IMR-90 (cell line): ENCODE data around the gene BUB1. TPM values are rescaled to one million over a fixed set of nuclear protein-coding genes. Genes with fewer than 3 reads are reported as not detected.

Experiments
- ATAC-seq: fragments of 200-7000 bp; cut with Tn5 transposase; 2 replicates; pipeline ENCODE4 v1.9.1; 2020; ENCODE audit warnings: low read depth, mild to moderate bottlenecking, moderate library complexity
- BruUV-seq: library from RNA; stranded (reverse); fragments of 400-500 nt; replicated peaks from 2 replicates; lab custom pipeline; 2021; lab: Mats Ljungman, UMichigan
- CTCF ChIA-PET: fragments of 300-600 bp; formaldehyde crosslinking; extraction: SDS; loops from one replicate; lab custom pipeline; 2021; ENCODE audit warnings: antibody characterized with exemption; lab: Yijun Ruan, JAX
- POLR2A ChIA-PET: fragments of 300-600 bp; sonication (Branson Sonifier 250); formaldehyde crosslinking; loops from one replicate; lab custom pipeline; 2022; ENCODE audit warnings: antibody characterized with exemption; ENCODE audit not compliant: unreplicated experiment; lab: Charles Lee
- DNase-seq: peaks from one replicate; pipeline ENCODE4 v3.0.0; 2013
- H2AFZ ChIP-seq: replicated peaks from 2 replicates; pipeline ENCODE3; 2013; ENCODE audit warnings: low read length, mild to moderate bottlenecking; ENCODE audit not compliant: poor library complexity
- H2AK5ac ChIP-seq: 2 replicates; pipeline ENCODE4 v1.6.1; 2013; ENCODE audit warnings: low read depth, low read length, inconsistent platforms
- H2AK9ac ChIP-seq: replicated peaks from 2 replicates; pipeline ENCODE3; 2013; ENCODE audit warnings: mild to moderate bottlenecking, low read depth, low read length, moderate library complexity; ENCODE audit not compliant: poor library complexity
- H2BK120ac ChIP-seq: 2 replicates; pipeline ENCODE4 v1.6.1; 2013; ENCODE audit warnings: low read depth, low read length, inconsistent platforms
- H2BK15ac ChIP-seq: 3 replicates; pipeline ENCODE4 v1.6.1; 2013; ENCODE audit warnings: low read depth, low read length, inconsistent platforms
- H2BK20ac ChIP-seq: 2 replicates; pipeline ENCODE4 v1.6.1; 2013; ENCODE audit warnings: low read depth, mild to moderate bottlenecking, inconsistent platforms, low read length, moderate library complexity
- H2BK5ac ChIP-seq: 2 replicates; pipeline ENCODE4 v1.6.1; 2013; ENCODE audit warnings: mild to moderate bottlenecking, low read depth, low read length, inconsistent platforms; ENCODE audit not compliant: poor library complexity, severe bottlenecking
- H3K14ac ChIP-seq: replicated peaks from 2 replicates; pipeline ENCODE4 v1.6.1; 2013; ENCODE audit warnings: low read depth, low read length, inconsistent platforms
- H3K18ac ChIP-seq: 2 replicates; pipeline ENCODE4 v1.6.1; 2013; ENCODE audit warnings: low read depth, low read length, control low read depth
- H3K23ac ChIP-seq: 2 replicates; pipeline ENCODE4 v1.6.1; 2013; ENCODE audit warnings: low read depth, low read length, inconsistent platforms
- H3K27ac ChIP-seq: 2 replicates; pipeline ENCODE4 v1.5.1; 2013; ENCODE audit warnings: mild to moderate bottlenecking, control low read depth, low read length; ENCODE audit not compliant: insufficient read depth
- H3K27me3 ChIP-seq: 2 replicates; pipeline ENCODE4 v1.6.1; 2013; ENCODE audit warnings: low read length; ENCODE audit not compliant: control insufficient read depth, insufficient read depth
- H3K36me3 ChIP-seq: 2 replicates; pipeline ENCODE4 v1.6.1; 2013; ENCODE audit warnings: low read length, mixed read lengths; ENCODE audit not compliant: control insufficient read depth, insufficient read depth
- H3K4ac ChIP-seq: 2 replicates; pipeline ENCODE4 v1.6.1; 2013; ENCODE audit warnings: low read depth, low read length, inconsistent platforms
- H3K4me1 ChIP-seq: 2 replicates; pipeline ENCODE4 v1.6.1; 2013; ENCODE audit warnings: low read length, mixed read lengths; ENCODE audit not compliant: control insufficient read depth, insufficient read depth
- H3K4me2 ChIP-seq: 2 replicates; pipeline ENCODE4 v1.6.1; 2013; ENCODE audit warnings: low read depth, mild to moderate bottlenecking, control low read depth, low read length, moderate library complexity
- H3K4me3 ChIP-seq: 2 replicates; pipeline ENCODE4 v1.5.1; 2013; ENCODE audit warnings: low read depth, mild to moderate bottlenecking, control low read depth, low read length, moderate library complexity; ENCODE audit not compliant: insufficient read depth
- H3K56ac ChIP-seq: 2 replicates; pipeline ENCODE4 v1.6.1; 2013; ENCODE audit warnings: low read length, inconsistent platforms; ENCODE audit not compliant: insufficient read depth; ENCODE audit errors: extremely low read depth
- H3K79me1 ChIP-seq, 2 experiments: 2 replicates each; pipeline ENCODE4 v1.6.1; 2013; ENCODE audit warnings: low read length in 2 of 2, inconsistent platforms in 1 of 2, low read depth in 1 of 2
- H3K9ac ChIP-seq: 2 replicates; pipeline ENCODE4 v1.6.1; 2013; ENCODE audit warnings: low read depth, low read length, control low read depth
- H3K9me1 ChIP-seq: 2 replicates; pipeline ENCODE4 v1.6.1; 2013; ENCODE audit warnings: low read length, inconsistent platforms; ENCODE audit not compliant: insufficient read depth
- H3K9me3 ChIP-seq: 2 replicates; pipeline ENCODE4 v1.6.1; 2013; ENCODE audit warnings: low read length; ENCODE audit not compliant: control insufficient read depth, insufficient read depth
- H4K20me1 ChIP-seq: 2 replicates; pipeline ENCODE4 v1.6.1; 2013; ENCODE audit warnings: low read length, inconsistent platforms; ENCODE audit not compliant: insufficient read depth
- H4K5ac ChIP-seq: 2 replicates; pipeline ENCODE4 v1.6.1; 2013; ENCODE audit warnings: mild to moderate bottlenecking, low read depth, low read length, control low read depth
- H4K8ac ChIP-seq, 2 experiments: 2 replicates each; pipeline ENCODE4 v1.6.1; 2013; ENCODE audit warnings: low read depth in 2 of 2, low read length in 2 of 2, control low read depth in 1 of 2, inconsistent platforms in 1 of 2
- H4K91ac ChIP-seq: 2 replicates; pipeline ENCODE4 v1.6.1; 2013; ENCODE audit warnings: low read depth, low read length, inconsistent platforms; ENCODE audit not compliant: insufficient read depth
- BHLHE40 ChIP-seq: fragments of 150-350 bp; IDR thresholded peaks from 2 replicates; pipeline ENCODE4 v1.6.1; 2016; ENCODE audit warnings: mild to moderate bottlenecking, low read depth, low read length
- CEBPB ChIP-seq: IDR thresholded peaks from 2 replicates; pipeline ENCODE4 v1.6.1; 2012; ENCODE audit warnings: low read depth, low read length, improper control_type of control experiment
- CHD1 ChIP-seq: IDR thresholded peaks from 2 replicates; pipeline ENCODE4 v1.6.1; 2012; ENCODE audit warnings: low read depth, low read length, improper control_type of control experiment
- CTCF ChIP-seq: conservative IDR thresholded peaks from 2 replicates; pipeline ENCODE4 v1.5.1; 2012; ENCODE audit warnings: mild to moderate bottlenecking, low read depth, low read length, improper control_type of control experiment
- FOS ChIP-seq: fragments of 150-350 bp; IDR thresholded peaks from 2 replicates; pipeline ENCODE4 v1.6.1; 2016; ENCODE audit warnings: low read depth, low read length
- MAFK ChIP-seq: IDR thresholded peaks from 2 replicates; pipeline ENCODE4 v1.6.1; 2012; ENCODE audit warnings: low read depth, low read length, improper control_type of control experiment
- POLR2A ChIP-seq: IDR thresholded peaks from 2 replicates; pipeline ENCODE4 v1.6.1; 2012; ENCODE audit warnings: mild to moderate bottlenecking, low read depth, low read length
- RCOR1 ChIP-seq: IDR thresholded peaks from 2 replicates; pipeline ENCODE4 v1.6.1; 2012; ENCODE audit warnings: mild to moderate bottlenecking, low read length, improper control_type of control experiment; ENCODE audit not compliant: insufficient replicate concordance
- RFX5 ChIP-seq: IDR thresholded peaks from 2 replicates; pipeline ENCODE4 v1.8.0; 2012; ENCODE audit warnings: low read depth, mild to moderate bottlenecking, low read length, moderate library complexity
- WGBS, 2 experiments: methylation state at CpG; one replicate each; pipeline versions ENCODE4 v1.1.5 to v1.1.7; 2013; ENCODE audit warnings: missing lambda C conversion rate in 2 of 2; ENCODE audit not compliant: insufficient read length in 1 of 2; ENCODE audit errors: extremely low coverage in 2 of 2; 5-methylcytosine and 5-hydroxymethylcytosine counted together
- dilution Hi-C: fragments of 300-500 bp; cut with HindIII; formaldehyde crosslinking; loops from one replicate; pipeline ENCODE4 v1.14.3; 2018; ENCODE audit warnings: low sequenced_read_pairs; ENCODE audit not compliant: unreplicated experiment
- in situ Hi-C: fragments of 300-500 bp; cut with MboI; formaldehyde crosslinking; loops from 3 replicates; pipeline ENCODE4 v1.14.3; 2019; ENCODE audit warnings: low sequenced_read_pairs, inconsistent platforms, mixed read lengths
- intact Hi-C: fragments of 100-400 bp; cut with micrococcal nuclease; formaldehyde crosslinking; loops from 2 replicates; pipeline ENCODE4 v1.10.0; 2022
- polyA plus RNA-seq, 3 experiments: library from polyadenylated mRNA; depleted of rRNA; stranded (reverse); fragments of >200 nt; gene quantifications; 2 replicates each; pipeline ENCODE4 v1.2.3, GENCODE V29; 2012; ENCODE audit warnings: low replicate concordance in 1 of 3
- total RNA-seq: library from RNA; depleted of rRNA; stranded (reverse); fragments of >200 nt; gene quantifications from 2 replicates; pipeline ENCODE4 v1.2.3, GENCODE V29; 2012
- TF ChIP-seq, protein P1 (sequence below): fragments of 150-350 bp; IDR thresholded peaks from 2 replicates; pipeline ENCODE4 v1.6.1; 2017; ENCODE audit warnings: mild to moderate bottlenecking, antibody characterized with exemption, low read length, low read depth
- TF ChIP-seq, protein P2 (sequence below): fragments of 150-350 bp; IDR thresholded peaks from 2 replicates; pipeline ENCODE4 v1.6.1; 2016; ENCODE audit warnings: low read depth, mild to moderate bottlenecking, low read length, moderate library complexity, borderline replicate concordance

Gene BUB1
- total and polyA plus RNA-seq, 2 of the 4 experiments (the other 2 are of a cell fraction): 19.6 to 43.4 TPM

DNA sequence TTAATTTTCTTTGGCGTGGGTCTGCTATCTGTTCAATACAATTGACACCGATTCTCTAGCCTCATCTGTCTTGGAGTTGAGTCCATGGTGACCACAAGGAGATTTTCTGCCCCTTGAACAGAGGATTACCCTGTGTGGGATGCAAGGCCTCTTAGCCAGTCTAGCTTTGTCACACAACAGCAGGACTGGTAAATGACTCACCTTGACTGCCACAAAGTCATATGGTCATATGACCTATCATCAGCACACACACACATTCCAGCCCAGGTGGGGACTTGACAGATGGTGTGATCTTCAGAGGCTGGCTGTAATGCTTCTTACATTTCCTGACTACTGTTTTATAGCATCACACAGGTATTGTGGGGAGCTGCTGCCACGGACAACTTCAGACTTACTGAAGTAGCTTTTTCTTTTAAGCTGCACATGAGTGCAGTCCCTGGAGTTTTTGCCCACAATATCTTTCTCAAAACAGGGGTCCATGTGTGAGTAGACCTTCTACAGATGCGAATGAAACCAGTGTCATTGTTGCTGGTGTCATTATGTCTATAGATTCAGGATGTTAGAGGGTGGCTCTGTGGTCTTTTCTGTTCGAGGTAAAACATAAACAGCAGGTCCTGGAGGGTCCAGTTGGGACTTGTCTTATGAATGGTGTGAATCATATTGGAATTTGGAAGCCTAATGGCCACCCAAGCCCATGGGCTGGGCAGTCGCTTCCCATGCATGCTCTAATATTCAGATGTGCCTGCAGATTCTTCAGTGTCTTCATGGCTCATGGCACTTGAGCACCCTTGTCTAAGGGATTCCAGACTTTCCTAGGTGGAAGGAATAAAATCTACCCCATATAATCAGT, 35.9 kb upstream of the BUB1 start:
- CTCF ChIA-PET: no interaction called here

More for the DNA sequence above, 35.9 kb upstream of the BUB1 start:
- no peaks in the 10 kb centered on the region for H3K36me3 ChIP-seq
- TF ChIP-seq RCOR1: no peak
- no peak for TF ChIP-seq POLR2A
- no peak for TF ChIP-seq BHLHE40
- TF ChIP-seq CEBPB: no peak
- no peak for TF ChIP-seq RFX5
- TF ChIP-seq, protein P1, sequence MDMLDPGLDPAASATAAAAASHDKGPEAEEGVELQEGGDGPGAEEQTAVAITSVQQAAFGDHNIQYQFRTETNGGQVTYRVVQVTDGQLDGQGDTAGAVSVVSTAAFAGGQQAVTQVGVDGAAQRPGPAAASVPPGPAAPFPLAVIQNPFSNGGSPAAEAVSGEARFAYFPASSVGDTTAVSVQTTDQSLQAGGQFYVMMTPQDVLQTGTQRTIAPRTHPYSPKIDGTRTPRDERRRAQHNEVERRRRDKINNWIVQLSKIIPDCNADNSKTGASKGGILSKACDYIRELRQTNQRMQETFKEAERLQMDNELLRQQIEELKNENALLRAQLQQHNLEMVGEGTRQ: no peak
- no peak for TF ChIP-seq CTCF
- TF ChIP-seq CHD1: no peak
- TF ChIP-seq, protein P2, sequence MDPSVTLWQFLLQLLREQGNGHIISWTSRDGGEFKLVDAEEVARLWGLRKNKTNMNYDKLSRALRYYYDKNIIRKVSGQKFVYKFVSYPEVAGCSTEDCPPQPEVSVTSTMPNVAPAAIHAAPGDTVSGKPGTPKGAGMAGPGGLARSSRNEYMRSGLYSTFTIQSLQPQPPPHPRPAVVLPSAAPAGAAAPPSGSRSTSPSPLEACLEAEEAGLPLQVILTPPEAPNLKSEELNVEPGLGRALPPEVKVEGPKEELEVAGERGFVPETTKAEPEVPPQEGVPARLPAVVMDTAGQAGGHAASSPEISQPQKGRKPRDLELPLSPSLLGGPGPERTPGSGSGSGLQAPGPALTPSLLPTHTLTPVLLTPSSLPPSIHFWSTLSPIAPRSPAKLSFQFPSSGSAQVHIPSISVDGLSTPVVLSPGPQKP: no peak
- no peak for TF ChIP-seq FOS
- TF ChIP-seq MAFK: no peak
- BruUV-seq: no TSS peak
- H4K91ac ChIP-seq: no peak overlapping the region
- H2AK5ac ChIP-seq: no peak overlapping the region
- no peak overlapping the region for H3K4me3 ChIP-seq
- no peak overlapping the region for H2BK120ac ChIP-seq
- H3K9me1 ChIP-seq: no peaks in the 10 kb centered on the region
- H3K18ac ChIP-seq: no peak overlapping the region
- peaks cover 30% of the 10 kb centered on the region for H3K27me3 ChIP-seq
- no peaks in the 10 kb centered on the region for H4K20me1 ChIP-seq
- no peak overlapping the region for H2AFZ ChIP-seq
- ATAC-seq (no peak), DNase-seq (no peak)
- no peak overlapping the region for H3K9ac ChIP-seq
- H3K9me3 ChIP-seq: no peaks in the 10 kb centered on the region
- intact Hi-C loops (loop anchor here (2.0 kb wide), 1 partner anchor 15 kb away; no protein-coding TSS in a partner anchor), in situ Hi-C loops (no loop called here), dilution Hi-C loops (no loop called here)
- no peak overlapping the region for H2BK5ac ChIP-seq
- H3K14ac ChIP-seq: no peak overlapping the region
- no peak overlapping the region for H3K4me2 ChIP-seq
- 80% methylated on average over 1 of the region's 6 CpGs; no CpG with 5 or more reads in 1 of the 2 experiments for WGBS, 2 experiments
- H3K4ac ChIP-seq: no peak overlapping the region
- no peak overlapping the region for H2AK9ac ChIP-seq
- no peak overlapping the region for H2BK15ac ChIP-seq
- POLR2A ChIA-PET: no interaction called here
- H3K27ac ChIP-seq: no peak overlapping the region
- H2BK20ac ChIP-seq: no peak overlapping the region
- no peak overlapping the region for H4K8ac ChIP-seq
- no peak overlapping the region for H3K23ac ChIP-seq
- no peak overlapping the region for H3K56ac ChIP-seq
- no peaks in the 10 kb centered on the region for H3K79me1 ChIP-seq
- H4K5ac ChIP-seq: no peak overlapping the region
- no peaks in the 10 kb centered on the region for H3K4me1 ChIP-seq
